ENCODE results near the gene GEMIN5. TPM values are rescaled to one million over a fixed set of nuclear protein-coding genes. Genes with fewer than 3 reads are reported as not detected.
A peak's percentile ranks its signal among the peaks of the same experiment; 100 is the strongest.
"Not testable (repeated sequence)": the region's sequence is repeated elsewhere in the genome, so short reads cannot be mapped to it uniquely, and the experiment has no call there.

GEMIN5 gene, protein sequence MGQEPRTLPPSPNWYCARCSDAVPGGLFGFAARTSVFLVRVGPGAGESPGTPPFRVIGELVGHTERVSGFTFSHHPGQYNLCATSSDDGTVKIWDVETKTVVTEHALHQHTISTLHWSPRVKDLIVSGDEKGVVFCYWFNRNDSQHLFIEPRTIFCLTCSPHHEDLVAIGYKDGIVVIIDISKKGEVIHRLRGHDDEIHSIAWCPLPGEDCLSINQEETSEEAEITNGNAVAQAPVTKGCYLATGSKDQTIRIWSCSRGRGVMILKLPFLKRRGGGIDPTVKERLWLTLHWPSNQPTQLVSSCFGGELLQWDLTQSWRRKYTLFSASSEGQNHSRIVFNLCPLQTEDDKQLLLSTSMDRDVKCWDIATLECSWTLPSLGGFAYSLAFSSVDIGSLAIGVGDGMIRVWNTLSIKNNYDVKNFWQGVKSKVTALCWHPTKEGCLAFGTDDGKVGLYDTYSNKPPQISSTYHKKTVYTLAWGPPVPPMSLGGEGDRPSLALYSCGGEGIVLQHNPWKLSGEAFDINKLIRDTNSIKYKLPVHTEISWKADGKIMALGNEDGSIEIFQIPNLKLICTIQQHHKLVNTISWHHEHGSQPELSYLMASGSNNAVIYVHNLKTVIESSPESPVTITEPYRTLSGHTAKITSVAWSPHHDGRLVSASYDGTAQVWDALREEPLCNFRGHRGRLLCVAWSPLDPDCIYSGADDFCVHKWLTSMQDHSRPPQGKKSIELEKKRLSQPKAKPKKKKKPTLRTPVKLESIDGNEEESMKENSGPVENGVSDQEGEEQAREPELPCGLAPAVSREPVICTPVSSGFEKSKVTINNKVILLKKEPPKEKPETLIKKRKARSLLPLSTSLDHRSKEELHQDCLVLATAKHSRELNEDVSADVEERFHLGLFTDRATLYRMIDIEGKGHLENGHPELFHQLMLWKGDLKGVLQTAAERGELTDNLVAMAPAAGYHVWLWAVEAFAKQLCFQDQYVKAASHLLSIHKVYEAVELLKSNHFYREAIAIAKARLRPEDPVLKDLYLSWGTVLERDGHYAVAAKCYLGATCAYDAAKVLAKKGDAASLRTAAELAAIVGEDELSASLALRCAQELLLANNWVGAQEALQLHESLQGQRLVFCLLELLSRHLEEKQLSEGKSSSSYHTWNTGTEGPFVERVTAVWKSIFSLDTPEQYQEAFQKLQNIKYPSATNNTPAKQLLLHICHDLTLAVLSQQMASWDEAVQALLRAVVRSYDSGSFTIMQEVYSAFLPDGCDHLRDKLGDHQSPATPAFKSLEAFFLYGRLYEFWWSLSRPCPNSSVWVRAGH (N-terminal part only)
- 11.0 TPM for total RNA-seq

DNA sequence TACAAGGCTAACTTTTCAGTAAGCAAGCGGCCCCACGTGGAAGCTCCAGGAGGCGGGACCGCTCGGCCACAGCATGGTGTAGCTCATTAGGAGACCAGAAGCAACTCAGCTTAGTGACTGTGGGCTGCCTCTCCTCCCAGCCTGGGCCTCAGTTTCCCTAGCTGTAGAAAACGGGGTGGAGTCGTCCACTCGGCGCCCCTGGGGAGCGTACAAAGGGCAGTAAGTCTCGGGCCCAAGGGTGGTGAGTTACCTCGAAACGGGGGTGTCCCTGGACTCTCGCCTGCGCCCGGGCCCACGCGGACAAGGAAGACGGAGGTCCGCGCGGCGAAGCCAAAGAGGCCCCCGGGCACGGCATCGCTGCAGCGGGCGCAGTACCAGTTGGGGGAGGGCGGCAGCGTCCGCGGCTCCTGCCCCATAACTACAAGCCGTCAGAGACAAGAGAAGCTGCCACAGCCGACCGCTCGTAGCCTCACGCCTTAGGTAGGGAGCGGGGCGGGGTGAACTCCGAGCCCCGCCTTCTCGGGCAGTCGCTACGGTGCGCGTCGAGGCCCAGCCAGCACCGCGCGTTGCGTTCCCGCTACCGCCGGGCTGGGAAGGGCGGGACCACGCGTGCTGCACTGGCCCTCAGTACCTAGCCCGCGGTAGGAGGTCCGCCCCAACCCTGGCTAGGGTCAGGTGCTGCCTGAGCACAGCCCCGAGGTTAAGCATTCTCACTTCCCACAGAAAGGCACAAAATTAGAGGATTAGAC is at the start of gene GEMIN5:
TSS of gene GEMIN5 (minus strand) at position 494 of the 749 bp plus-strand sequence. CDS start at position 416, 78 bp downstream.
- no peaks in the 10 kb centered on the region for H3K27me3 ChIP-seq
- intact Hi-C loops (cut with DNase I): loop anchor here (10.0 kb wide), 1 partner anchor 293 kb away; no protein-coding TSS in a partner anchor
- peak within 1 kb of the TSS; percentile 87 to 94 for H3K4me3 ChIP-seq
- peak within 1 kb of the TSS; percentile 55 to 59 for H3K27ac ChIP-seq
- no peaks in the 10 kb centered on the region for H3K36me3 ChIP-seq
- peak; percentile 20 to 86 for DNase-seq (ENCODE audit: low spot score in 2 of 2)
- H3K9me3 ChIP-seq: no peaks in the 10 kb centered on the region
- TF ChIP-seq, protein P1, sequence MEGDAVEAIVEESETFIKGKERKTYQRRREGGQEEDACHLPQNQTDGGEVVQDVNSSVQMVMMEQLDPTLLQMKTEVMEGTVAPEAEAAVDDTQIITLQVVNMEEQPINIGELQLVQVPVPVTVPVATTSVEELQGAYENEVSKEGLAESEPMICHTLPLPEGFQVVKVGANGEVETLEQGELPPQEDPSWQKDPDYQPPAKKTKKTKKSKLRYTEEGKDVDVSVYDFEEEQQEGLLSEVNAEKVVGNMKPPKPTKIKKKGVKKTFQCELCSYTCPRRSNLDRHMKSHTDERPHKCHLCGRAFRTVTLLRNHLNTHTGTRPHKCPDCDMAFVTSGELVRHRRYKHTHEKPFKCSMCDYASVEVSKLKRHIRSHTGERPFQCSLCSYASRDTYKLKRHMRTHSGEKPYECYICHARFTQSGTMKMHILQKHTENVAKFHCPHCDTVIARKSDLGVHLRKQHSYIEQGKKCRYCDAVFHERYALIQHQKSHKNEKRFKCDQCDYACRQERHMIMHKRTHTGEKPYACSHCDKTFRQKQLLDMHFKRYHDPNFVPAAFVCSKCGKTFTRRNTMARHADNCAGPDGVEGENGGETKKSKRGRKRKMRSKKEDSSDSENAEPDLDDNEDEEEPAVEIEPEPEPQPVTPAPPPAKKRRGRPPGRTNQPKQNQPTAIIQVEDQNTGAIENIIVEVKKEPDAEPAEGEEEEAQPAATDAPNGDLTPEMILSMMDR (IDR thresholded peaks at IDR 0.05): no peak
- H3K4me1 ChIP-seq: peaks cover 4 to 24% of the 10 kb centered on the region in 2 donors

DNA sequence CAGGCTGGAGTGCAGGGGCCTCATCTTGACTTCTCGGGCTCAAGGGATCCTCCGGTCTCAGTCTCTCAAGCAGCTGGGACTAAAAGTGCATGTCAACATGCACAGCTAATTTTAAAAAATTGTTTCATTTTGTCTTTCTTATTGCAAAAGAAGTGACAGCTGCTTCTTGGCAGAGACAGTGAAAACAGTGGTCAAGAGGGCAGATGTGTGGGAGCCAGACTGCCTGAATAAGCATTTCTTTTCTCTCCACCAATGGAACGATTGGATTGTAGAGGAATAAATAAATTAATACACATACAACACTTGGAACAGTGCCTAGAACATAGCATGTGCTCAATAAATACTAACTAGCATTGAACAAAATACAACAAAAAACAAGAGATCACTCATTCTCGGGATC is 48.1 kb upstream of the GEMIN5 start:
- intact Hi-C loops (cut with DNase I): no loop called here
- no peak overlapping the region for H3K4me3 ChIP-seq
- H3K4me1 ChIP-seq: no peaks in the 10 kb centered on the region
- H3K27me3 ChIP-seq: no peaks in the 10 kb centered on the region
- H3K27ac ChIP-seq: no peak overlapping the region
- TF ChIP-seq, protein P1 (IDR thresholded peaks at IDR 0.05): no peak
- no peak for DNase-seq (ENCODE audit: low spot score in 2 of 2)
- no peaks in the 10 kb centered on the region for H3K9me3 ChIP-seq
- no peaks in the 10 kb centered on the region for H3K36me3 ChIP-seq

DNA sequence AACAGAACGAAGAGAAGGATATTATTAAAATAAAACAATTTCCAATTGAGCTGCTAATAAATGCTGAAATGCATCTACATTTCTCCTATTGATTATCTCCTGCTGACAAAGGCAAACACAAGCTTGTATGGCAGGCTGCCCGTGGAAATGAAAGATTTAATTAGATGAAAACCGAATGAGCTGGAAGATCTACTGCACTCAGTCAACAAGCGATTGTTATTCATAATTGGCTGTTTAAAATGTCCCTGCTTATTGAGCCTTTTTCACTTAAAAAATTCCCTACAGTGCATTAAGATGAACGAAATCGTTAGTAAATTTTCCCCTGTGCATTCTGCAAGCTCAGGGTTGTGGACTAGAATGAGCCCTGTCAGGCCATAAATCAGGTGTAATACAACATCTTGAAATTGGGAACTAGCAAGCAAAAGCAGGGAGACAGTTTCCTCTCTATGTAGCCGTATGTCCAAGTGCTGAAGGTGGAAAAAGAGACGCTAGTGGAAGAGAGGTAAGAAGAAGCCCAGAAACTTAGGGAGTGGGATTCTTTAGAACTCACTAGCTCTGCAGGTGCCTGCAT is 47.0 kb upstream of the GEMIN5 start:
- Histone ChIP-seq H3K4me3 (no peak overlapping the region), H3K9me3 (no peaks in the 10 kb centered on the region), H3K36me3 (no peaks in the 10 kb centered on the region), H3K27me3 (no peaks in the 10 kb centered on the region), H3K4me1 (no peaks in the 10 kb centered on the region), H3K27ac (no peak overlapping the region)
- DNase-seq (ENCODE audit: low spot score in 2 of 2): no peak
- TF ChIP-seq, protein P1 (IDR thresholded peaks at IDR 0.05): no peak
- intact Hi-C loops (cut with DNase I): no loop called here

DNA sequence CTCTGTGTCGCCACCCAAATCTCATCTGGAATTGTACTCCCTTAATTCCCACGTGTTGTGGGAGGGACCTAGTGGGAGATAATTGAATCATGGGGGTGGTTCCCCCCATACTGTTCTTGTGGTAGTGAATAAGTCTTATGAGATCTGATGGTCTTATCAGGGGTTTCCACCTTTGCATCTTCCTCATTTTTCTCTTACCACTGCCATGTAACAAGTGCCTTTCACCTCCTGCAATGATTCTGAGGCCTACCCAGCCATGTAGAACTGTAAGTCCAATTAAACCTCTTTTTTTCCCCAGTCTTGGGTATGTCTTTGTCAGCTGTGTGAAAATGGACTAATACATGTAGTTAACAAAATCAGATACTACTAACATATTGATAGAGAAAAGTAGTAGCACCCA is 40.3 kb upstream of the GEMIN5 start:
- H3K9me3 ChIP-seq; H3K27me3 ChIP-seq; H3K36me3 ChIP-seq; H3K4me3 ChIP-seq; DNase-seq (ENCODE audit: low spot score in 2 of 2); H3K4me1 ChIP-seq; H3K27ac ChIP-seq; intact Hi-C loops (cut with DNase I): not testable (repeated sequence)

DNA sequence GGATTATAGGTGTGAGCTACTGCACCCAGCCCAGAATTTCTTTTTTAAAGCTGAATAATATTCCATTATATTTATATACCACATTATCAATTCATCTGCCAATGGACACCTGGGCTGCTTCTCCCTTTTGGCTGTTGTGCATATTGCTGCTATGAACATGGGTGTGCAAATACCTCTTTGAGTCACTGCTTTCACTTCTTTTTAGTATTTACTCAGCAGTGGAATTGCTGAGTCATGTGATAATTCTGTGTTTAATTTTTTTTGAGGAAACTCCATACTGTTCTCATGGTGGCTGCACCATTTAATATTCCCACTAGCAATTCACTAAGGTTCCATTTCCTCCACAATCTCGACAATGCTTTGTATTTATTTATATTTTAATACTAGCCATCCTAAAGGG is 39.4 kb upstream of the GEMIN5 start:
- DNase-seq (ENCODE audit: low spot score in 2 of 2): no peak
- Histone ChIP-seq H3K9me3 (no peaks in the 10 kb centered on the region), H3K27ac (no peak overlapping the region), H3K36me3 (no peaks in the 10 kb centered on the region), H3K27me3 (no peaks in the 10 kb centered on the region), H3K4me3 (no peak overlapping the region), H3K4me1 (no peaks in the 10 kb centered on the region)
- TF ChIP-seq, protein P1 (IDR thresholded peaks at IDR 0.05): no peak
- intact Hi-C loops (cut with DNase I): no loop called here

DNA sequence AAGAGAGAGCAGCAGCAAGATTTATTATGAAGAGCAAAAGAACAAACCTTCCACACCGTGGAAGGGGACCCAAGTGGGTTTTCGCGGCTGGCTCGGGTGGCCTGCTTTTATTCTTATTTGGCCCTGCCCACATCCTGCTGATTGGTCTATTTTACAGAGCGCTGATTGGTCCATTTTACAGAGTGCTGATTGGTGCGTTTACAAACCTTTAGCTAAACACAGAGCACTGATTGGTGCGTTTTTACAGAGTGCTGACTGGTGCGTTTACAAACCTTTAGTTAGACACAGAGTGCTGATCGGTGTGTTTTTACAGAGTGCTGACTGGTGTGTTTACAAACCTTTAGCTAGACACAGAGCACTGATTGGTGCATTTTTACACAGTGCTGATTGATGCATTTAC is 38.1 kb upstream of the GEMIN5 start:
- DNase-seq (ENCODE audit: low spot score in 2 of 2); H3K36me3 ChIP-seq; H3K4me3 ChIP-seq; intact Hi-C loops (cut with DNase I); H3K27me3 ChIP-seq; H3K9me3 ChIP-seq; H3K4me1 ChIP-seq; H3K27ac ChIP-seq: not testable (repeated sequence)
